COLO668 (cell line): ENCODE data around the gene ANXA9.

ENCODE experiments used
- DNase-seq: peaks from one replicate; lab custom pipeline; 2025; ENCODE audit not compliant: unreplicated experiment; lab: John Stamatoyannopoulos, UW

Gene ANXA9

DNA sequence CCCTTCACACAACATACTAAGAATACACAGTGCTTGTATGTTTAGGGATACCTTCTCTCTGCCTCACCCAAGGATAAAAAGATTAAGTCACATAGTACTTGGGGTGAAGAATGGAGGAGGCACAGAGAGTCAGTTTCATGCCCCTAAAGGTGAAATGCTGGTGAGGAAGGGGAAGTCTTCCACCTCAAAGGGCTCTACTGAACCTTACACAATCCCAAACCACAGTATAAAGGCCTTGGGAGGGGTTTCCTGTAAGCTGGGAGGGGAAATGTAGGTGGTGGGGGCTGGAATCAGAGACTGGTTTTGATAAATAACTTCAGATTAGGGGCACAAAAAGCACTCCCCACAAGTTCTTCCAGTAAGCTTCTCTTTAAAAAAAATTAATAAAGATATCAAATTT, 21.1 kb downstream of the ANXA9 start:
- no peak for DNase-seq

DNA sequence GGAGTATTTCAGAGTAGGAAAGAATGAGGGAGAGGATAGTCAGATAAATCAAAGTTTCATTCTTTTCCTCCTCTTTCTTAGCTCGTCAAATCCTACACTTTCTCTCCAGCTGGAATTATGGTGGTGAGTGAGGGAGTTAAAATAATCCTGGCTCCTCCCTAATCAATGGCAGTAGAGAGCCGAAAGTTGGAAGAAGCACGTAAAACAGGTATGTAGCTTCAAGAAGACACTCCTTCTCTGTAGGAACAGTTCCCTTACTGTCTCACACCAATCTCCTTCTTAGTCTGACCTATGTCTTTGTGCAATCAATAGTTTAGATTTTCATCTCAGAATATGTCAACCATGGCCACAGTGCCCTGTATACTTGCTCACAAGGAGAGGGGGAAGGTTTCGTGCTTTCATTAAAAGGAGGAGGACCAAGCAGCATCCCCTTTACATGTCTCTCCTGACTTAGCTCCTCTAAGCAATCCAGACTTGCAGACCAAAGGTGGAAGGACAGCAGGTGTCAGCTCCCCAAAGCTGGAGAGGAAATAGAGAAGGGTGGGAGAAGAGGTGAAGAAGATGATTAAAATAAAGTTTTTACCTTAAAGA, 23.7 kb downstream of the ANXA9 start:
- DNase-seq, result no peak

DNA sequence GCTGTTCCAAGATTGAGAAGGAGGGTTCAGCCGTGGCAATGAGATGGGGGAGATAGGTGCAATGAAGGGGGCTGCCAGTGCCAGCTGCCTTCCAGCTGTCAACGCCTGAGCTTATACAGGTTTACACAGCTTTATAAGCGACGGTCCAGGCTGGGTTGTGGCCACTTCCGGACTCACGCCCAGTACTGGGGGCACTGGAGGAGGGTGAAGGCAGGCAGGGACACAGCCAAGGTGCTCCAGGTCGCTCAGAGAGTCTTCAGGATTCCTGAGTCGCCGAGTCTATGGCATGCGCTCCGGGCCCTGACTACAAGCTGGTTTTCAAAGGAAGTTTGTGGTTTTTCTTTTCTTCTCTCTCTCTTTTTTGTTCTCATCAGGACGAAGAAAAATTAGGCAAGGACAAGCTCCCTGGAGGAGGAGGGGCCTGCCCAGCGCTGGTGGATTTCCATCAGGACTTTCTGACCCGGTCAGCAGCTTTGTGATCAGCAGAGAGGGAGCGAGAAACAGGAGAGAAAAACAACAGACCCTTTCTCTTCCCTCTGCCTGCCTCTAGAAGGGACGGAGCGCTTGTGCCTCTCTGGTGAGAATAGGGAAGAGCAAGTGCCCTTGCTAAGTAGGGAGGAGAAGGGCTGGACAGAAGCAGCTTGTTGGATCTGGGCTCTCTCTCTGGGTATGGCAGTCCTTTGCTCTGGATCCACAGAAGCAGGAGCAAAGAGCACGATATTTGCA, 24.4 kb downstream of the ANXA9 start, which contains the start of gene MINDY1:
Gene MINDY1, minus strand, starts transcription at position 576 of the 726 bp plus-strand sequence. CDS start 4,285 bp downstream, outside the sequence.
- DNase-seq, result peak; percentile 72

DNA sequence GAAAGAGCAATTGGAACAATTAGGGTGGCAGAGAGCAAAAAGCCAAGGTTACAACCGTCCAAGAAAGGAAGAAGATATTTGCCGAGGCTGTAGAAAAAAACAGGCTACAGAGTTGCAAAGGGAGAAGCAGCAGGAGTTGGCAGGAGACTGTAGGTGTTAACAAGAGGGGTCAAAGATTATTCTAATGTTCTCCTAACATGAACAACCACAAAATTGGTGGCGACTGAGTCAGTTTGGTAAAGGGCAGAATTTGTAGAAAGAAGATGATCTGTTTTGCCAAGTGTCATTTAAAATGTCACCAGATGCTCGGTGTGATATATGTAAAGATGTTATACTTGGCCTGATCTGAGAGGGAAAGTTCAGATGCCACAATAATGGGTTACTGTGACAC, 25.8 kb downstream of the ANXA9 start:
- DNase-seq, result no peak

DNA sequence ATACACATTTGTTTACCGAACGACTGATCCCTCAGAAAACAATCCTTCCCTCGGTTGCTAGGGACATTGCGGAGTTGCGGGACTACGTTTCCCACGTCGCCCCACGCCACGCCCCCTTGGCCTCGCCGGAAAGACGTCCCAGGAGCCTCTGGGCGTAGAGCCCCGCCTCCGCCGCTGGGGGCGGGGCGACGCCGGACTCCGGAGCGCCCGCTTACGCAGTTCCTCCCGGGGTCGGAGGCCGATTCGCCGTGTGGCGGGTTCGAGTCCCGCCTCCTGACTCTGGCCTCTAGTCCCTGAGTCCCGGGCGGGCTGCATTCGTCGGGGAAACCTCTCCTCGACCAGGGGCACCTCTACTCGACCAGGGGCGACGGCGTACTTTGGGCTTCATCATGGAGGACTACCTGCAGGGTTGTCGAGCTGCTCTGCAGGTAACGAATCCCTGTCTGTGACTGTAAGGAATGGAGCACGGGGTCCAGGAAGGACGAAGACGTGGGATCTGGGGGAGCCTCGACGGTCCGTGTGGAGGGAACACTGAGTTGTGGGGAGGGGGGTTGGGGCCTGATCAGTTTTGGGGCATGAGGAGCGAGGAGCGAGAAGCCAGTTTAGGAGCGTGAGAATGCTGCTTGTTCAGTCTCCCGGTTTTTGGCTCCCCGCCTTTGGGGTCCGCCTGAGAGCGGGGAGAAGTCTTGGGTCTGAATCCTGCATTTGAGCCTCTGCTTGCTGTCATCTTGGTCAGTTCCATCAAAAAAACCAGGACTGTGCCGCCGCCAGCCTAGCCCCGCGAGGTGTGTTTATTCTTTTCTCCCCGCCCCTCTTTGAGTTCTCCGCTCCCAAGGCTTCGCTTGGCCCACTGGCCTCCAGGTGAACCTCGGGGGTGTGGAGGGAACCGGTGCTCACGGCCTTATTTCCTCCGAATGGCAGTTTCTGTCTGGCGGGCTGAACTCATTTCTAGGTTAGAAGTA, 26.4 kb downstream of the ANXA9 start, which contains the start of gene PRUNE1:
Gene PRUNE1, plus strand, starts transcription at position 206 of the 962 bp plus-strand sequence. Its CDS starts 184 bp downstream, at position 390.
- DNase-seq, result peak; percentile 99

DNA sequence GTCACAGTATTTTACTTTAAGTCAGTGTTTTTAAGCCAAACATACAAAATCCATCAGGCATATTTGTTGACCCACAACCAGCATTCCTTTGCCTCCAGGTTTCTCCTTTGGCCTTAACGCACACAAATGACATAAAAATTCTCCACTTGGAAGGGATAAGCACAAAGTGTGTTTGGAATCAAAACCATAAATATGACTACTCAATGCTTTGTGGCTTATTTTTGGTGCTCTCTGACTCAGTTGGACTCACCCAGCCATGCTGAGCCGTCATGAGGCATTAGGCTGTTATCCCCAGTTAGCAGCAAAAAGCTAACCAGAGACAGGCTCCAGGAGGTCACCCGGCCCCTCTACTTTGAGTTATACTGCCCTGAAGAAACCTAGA, 27.1 kb downstream of the ANXA9 start:
- no peak for DNase-seq

DNA sequence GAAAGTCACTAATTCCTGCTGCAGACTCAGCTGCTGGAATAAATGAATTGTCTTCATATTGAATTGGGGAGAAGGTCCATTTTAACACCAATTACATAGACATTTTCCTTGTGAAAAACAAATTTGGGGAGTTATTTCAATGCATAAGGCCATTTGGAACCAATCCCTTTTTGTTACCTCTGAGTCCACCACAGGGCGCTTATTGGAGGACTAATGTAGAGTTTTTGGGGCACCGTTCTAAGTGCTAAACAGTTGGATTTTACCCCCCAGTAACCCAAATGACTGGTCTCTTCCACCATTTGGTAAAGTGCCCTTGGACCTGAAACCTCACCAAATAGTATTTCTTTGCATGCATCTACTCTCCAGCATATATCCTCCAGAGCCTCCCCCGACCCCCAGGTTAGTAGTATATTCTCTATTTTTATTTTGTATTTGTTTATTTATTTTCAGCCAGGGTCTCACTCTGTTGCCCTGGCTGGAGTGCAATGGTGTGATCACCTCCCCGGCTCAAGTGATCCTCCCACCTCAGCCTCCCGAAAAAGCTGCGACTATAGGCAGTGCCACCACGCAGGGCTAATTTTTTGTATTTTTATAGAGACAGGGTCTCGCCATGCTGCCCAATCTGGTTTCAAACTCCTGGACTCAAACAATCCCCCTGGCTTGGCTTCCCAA, 27.7 kb downstream of the ANXA9 start:
- DNase-seq, result no peak

DNA sequence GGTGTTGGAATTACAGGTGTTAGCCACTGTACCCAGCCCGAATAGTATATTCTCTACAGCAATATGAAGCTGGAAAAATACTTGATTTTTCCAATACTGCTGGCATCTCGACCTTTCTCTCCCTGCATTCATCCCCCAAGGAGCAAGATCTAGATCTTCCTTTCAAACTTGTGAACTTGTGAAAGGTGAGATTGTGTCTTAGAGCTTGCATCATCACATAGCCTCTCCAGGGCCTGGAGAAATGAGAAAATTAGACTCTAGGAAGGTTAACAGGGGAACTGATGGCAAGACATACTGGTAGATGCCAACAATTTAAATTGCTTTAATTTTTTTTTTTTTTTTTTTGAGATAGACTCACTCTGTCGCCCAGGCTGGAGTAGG, 28.2 kb downstream of the ANXA9 start:
- no peak for DNase-seq

DNA sequence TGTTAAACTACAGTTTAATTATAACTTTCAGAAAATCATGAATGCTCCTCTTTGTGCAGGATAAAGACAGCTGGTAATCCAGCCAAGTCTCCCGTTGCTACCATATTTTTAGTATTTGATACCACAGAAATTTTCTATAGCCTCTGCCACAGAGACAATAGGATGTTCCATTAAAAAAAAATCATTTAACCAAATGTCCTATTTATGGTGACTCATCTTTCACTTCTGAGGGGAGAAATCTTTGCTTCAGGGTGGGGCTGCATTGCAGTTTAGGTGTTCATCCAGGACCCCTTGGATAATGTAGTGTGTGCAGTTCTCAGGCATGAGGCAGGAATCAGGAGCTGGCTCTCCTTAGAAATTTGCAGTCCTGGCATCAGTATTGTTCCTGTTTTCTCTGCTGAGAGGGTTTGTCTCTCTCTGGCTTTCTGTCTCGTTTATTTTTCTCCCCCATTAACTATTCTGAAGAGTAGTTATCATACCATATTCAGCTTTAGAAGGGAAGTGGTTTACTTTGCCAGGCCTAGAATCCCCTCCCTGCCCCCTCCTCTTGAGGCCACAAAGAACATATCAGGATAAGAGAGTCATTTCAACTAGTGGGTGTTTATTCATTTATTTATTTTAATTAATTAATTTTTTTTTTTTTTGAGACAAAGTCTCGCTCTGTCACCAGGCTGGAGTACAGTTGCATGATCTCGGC, 29.2 kb downstream of the ANXA9 start:
- no peak for DNase-seq

DNA sequence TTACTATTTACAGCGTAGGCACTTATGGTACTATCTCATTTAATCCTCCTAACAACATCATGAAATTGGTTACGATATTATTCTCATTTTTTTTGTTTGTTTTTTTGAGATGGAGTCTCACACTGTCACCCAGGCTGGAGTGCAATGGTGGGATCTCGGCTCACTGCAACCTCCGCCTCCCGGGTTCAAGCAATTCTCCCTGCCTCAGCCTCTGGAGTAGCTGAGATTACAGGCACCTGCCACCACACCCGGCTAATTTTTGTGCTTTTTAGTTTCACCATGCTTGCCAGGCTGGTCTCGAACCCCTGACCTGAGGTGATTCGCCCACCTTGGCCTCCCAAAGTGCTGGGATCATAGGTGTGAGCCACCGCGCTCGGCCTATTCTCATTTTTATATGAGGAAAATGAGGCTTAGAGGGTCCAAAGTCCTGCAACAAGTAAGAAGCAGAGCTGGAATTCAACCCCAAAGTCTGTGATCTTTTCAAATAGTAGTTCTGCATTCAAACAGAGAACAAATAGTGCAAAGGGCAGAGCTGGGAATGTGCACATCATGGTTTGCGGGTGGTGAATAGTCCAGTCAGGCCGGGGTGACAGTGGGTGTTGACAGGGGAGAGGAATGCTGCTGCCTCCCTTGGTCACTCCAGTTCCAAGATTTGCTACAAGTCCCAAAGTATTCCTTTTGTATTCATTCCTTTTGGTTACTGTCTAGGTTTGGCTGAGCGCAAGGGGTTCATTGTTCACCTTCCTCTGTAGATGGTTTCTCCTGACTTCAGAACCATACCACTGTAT, 30.8 kb downstream of the ANXA9 start:
- DNase-seq, result no peak

DNA sequence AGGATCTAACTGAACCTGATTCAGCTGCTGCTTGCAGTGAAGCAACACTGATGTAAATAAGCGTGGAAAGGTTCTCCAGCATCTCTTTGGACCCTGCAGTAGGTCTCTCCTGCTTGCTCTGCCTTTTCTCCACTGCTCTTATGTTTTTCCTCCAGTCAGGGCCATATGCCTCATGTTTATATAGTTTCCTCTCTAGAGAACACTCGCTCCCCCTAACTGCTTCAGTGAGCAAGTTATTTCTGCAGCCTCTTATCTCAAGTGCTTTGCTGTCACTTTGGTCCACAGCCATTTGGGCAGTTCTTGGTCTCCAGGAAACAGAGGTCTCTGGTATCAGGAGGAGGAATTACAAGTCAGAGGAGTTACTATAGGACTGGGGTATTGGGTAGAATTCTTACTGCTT, 31.4 kb downstream of the ANXA9 start:
- no peak for DNase-seq

DNA sequence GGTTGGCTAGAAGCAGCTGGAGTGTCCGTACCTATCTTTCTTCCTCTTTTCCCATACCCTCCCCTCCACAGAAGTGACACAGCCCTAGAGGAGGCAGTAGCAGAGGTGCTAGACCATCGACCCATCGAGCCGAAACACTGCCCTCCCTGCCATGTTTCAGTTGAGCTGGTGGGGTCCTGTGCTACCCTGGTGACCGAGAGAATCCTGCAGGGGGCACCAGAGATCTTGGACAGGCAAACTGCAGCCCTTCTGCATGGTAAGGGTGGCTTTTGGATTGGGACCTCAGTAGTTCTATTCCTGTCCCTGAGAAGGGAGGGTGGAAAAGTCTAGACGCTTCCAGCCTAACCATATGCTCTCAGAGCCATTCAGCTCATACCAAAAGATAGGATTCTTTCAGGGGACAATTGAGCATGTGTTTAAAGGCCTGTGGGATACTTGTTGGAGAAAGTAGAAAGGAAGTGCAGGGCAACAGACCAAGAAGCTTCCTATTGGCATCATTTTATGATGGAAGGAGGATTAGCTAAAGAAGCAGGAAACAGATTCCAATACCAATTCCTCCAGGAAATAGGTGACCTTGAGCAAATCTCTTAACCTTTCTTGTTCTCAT, 42.6 kb downstream of the ANXA9 start:
- peak; percentile 70 for DNase-seq

DNA sequence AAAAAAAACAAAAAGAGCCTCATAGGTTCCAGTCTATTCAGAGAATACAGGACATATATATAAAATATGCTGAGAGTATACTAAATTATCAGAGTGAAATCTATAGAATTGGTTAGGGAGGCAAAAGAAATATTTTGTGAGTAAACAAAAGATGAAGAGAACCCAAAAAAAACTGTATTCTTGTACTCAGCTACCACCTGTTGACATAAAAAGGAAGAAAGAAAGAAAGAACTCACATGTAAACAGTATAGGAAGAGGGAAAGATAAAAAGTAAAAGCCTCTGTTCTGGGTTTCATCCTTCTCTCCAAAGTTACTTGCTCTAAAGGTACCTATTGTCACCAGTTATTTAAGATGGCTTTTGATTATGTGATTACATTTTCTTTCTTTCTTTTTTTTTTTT, 44.4 kb downstream of the ANXA9 start:
- no peak for DNase-seq

DNA sequence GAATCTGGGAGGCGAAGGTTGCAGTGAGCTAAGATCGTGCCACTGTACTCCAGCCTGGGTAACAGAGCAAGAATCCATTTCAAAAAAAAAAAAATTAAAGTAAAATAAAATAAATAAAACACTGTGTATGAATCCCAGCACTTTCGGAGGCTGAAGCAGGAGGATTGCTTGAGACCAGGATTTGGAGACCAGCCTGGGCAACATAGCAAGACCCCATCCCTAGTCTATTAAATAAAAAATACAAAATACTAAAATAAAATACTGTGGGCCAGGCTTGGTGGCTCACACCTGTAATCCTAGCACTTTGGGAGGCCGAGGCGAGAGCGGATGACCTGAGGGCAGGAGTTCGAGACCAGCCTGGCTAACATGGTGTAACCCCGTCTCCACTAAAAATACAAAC, 50.1 kb downstream of the ANXA9 start:
- DNase-seq, result no peak

DNA sequence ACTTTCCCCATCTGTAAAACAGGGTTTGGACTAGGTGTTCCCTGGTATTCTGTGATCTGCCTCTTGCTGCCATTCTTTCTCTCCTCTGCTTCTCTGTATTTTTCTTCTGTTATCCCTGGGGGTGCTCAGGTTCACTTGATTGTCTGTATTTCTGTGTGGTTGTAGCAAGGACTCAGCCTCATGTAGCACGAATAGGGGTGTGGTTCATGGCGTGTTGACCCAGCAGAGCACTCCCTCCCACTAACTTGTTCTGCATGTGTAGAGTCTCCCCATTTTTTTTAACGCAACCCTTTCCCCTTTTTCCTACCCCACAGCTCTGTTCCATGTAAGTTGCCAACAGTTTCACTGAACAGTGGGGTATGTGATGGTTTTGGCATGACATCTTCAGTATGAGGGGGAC, 53.1 kb downstream of the ANXA9 start:
- DNase-seq, result no peak

DNA sequence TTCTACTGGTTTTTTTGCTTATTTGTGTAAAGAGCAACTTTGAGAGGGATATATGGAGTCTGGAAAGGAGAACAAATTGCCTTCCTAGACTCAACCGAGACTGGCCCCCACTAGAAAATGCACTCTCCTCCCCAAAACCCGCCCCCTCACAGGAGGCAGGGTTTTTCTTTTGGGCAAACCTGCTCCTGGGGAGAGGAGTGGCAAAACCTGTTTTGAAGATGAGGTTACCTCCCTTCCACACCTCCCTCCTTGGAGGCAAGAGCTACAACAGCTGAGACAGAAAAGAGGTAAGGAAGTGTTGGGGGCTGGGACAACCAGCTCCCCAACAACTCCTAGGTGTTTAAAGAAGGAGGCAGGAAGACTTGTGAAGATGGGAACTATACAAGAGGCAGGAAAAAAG, 54.3 kb downstream of the ANXA9 start, which contains the start of gene BNIPL:
Gene BNIPL, plus strand, starts transcription at position 231 of the 400 bp plus-strand sequence. Its CDS starts 140 bp downstream, at position 371.
- no peak for DNase-seq

DNA sequence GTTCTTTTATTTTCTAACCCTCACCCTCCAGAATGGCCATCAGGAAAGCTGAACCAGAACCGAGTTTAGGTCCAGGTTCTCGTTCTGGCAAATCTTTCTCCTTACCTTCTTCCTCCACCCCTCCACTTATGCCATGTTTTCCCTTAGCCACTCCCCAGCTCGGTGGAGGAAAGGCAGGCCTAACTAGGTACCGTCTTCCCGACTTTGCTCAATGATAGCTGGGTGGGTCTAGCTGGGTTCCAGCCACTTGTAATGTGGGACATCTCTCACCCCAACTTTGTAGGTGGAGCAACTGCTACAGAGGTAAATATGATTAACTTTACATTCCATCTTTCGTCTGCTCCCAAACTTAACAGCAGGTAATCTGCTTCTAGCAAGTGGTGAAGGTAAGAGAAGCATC, 54.9 kb downstream of the ANXA9 start:
- DNase-seq, result no peak

DNA sequence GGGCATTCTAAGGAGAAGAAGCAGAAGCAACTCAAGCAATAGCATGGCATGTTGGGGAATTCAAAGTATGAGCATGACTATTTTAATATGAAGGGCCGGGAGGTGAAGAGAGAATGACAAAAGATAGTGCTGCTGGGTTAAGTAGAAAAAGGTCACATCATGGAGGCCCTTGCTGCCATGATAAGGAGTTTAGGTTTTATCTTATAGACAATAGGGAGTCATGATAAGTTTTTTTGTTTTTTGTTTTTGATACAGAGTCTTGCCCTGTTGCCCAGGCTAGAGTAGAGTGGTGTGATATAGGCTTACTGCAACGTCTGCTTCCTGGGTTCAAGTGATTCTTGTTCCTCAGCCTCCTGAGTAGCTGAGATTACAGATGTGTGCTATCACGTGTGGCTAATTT, 57.4 kb downstream of the ANXA9 start:
- DNase-seq, result no peak

DNA sequence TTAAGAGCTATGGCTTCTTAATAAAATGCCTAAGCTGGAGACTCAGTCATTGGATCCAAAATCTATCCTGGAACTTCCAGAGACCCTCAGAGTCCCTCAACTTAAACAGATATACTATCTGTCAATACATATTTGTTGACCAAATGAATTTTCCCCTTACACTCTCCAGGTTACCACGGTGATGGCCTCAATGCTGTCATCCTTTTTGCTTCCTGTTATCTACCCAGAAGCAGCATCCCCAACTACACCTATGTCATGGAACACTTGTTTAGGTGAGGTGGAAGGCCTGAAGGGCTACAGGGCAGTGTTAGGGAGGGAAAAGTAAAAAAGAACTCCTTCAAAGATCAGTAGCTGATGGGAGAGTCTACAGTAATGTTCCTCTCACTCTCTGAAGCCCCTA, 61.1 kb downstream of the ANXA9 start:
- no peak for DNase-seq
